Stimulated activated CD4-positive, alpha-beta T cell treated with anti-CD3 and anti-CD28 coated beads, Interleukin-4, amount 100 ng/mL, for 24 hours (primary cell): ENCODE data around the gene CEBPZ.
"Not testable (repeated sequence)": the region's sequence is repeated elsewhere in the genome, so short reads cannot be mapped to it uniquely, and the experiment has no call there.

Experiments
- DNase-seq: peaks from one replicate; pipeline ENCODE4 v3.0.0-alpha.2; 2020

The CEBPZ gene

DNA sequence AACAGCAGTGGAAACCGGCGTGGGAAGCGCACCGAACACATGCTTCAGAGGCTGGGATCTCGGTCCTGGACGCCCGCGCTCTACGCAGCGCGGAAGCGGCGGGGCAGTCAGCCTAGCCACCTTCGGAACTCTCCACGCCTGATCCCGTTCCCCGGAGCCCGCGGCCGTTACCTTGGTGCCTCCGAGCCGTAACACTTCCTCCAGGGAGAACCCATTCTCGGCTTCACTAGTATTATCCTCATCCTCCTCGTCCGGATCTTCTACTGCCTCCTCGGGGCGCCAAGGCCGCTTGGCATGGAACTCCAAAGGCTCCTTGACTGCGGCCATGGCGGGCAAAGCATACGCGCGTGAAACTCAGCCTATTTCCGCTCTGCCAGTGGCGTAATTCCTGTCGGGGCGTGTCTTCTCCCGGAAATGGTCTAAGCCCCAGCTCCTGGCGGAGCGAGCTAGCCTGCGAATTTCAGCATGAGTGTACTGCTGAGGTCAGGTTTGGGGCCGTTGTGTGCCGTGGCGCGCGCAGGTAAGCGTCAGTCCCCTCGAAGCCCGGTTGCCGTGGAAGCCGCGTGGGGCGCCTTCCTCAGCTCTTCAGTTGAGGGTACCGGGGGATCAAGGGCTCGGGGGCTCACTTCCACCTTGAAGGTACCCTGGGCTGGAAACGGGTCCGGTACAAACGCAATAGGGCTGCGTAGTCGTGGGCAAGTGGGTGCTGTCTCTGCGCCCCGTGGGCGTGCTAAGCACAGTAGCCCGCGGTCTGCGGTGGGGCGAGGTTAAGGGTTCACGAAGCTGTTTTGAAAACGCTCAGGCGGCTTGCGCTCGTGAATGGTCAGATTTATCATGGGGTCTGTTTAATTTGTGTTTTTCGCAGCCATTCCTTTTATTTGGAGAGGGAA is at the start of gene CEBPZ, which contains the start of gene NDUFAF7:
CEBPZ (minus strand) TSS at position 356 of the 890 bp plus-strand sequence; CDS start at position 327, 29 bp downstream.
NDUFAF7 (plus strand) TSS at position 418 of the 890 bp plus-strand sequence; CDS start at position 466, 48 bp downstream.
- peak; percentile 92 for DNase-seq

DNA sequence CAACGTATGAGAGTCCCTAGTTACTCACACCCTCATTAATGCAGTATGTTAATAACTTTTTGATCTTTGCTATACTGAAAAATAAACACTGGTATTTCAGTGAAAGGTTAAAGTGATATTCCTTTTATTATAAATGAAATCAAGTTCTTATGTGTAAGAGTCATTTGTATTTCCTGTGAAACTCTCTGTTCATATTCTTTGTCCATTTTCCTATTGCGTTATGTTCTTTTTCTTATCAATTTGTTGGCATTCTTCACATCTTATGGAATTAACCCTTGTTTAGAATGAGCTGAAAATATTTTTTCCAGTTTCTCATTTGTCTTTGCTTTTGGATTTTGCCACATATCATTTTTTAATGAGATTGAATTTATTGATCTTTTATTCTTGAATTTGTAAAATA is 44.9 kb upstream of the CEBPZ start:
- no peak for DNase-seq

GRCh38 chr2:37274359-37274965 is 43.1 kb upstream of the CEBPZ start:
- DNase-seq, result no peak

DNA sequence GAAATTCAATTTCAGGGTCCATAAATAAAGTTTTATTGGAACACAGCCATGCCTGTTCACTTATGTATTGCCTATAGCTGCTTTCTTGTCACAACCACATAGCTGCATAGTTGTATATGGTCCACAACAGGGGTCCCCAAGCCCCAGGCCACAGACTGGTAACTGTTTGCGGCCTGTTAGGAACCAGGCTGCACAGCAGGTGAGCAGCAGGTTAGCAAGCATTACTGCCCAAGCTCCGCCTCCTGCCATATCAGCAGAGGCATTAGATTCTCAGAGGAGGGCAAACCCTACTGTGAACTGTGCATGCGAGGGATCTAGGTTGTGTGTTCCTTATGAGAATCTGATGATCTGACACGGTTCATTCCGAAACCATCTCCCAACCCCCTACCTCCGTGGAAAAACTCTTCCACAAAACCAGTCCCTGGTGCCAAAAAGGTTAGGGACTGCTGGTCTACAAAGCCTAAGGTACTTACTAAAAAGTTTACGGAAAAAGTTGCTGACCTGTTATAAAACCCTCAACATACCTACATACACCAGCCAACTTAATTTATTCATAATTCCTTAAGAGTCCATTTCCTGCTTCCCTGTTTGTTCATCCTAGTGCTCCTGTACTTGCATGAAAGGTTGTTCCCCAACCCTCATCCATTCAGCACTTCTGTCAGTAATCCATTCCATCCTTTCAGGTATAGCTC is 40.1 kb upstream of the CEBPZ start:
- no peak for DNase-seq

DNA sequence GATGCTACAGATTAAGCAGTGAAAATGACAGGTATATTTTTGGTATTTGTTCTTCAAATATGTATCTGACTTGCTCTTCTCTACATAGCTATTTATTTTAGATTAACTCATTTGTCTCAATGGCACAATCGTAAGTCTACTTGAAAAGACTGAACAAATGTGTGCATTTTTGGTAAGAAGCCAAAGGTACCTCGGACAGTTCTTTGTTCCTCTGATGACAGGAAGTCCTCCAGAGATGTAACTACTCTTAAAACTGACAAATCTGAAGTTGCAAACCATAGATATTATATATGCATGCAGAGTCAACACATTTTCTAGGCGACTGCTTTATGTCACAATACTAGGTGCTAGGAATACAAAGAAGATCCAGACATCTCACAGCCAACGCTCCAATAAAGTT is 36.7 kb upstream of the CEBPZ start:
- no peak for DNase-seq

DNA sequence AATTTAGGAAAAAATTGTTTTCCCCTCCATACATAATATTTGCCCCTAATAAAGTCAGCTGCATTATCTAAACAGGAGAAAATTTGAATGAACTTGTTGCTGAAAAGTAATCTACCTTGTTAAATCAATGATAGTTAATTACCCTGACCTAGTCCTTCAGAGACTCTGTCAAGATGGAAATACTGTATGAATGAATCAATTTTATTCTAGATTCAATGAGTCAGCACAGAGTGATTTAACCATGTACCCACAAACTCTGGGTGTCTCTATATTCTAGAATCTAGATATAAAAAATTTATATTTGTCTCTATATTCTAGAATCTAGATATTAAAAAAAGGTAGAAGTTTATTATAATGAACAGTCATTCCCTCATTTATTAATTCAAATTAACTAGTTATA is 36.3 kb upstream of the CEBPZ start:
- DNase-seq, result no peak

- no peak for DNase-seq
These were observed 32.4 kb upstream of the CEBPZ start for GRCh38 chr2:37263839-37264238.

DNA sequence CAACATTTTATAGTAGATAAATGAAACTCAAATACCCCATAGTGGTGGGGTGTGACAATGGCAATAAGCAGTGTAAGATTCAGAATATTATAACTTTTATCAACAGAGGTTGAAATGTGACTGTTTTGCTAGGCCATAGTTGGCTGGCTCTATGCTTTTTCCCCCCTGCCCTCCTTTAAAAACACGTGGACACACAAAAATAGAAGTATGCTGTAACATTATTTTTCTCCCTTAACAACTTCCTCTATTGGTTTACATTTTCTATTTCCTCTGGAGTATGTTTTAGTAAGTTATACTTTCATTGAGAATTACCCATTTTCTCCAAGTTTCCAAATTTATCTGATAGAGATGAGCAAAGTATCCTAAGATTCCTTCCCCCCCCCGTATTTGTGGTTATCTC is 31.1 kb upstream of the CEBPZ start:
- DNase-seq, result no peak

DNA sequence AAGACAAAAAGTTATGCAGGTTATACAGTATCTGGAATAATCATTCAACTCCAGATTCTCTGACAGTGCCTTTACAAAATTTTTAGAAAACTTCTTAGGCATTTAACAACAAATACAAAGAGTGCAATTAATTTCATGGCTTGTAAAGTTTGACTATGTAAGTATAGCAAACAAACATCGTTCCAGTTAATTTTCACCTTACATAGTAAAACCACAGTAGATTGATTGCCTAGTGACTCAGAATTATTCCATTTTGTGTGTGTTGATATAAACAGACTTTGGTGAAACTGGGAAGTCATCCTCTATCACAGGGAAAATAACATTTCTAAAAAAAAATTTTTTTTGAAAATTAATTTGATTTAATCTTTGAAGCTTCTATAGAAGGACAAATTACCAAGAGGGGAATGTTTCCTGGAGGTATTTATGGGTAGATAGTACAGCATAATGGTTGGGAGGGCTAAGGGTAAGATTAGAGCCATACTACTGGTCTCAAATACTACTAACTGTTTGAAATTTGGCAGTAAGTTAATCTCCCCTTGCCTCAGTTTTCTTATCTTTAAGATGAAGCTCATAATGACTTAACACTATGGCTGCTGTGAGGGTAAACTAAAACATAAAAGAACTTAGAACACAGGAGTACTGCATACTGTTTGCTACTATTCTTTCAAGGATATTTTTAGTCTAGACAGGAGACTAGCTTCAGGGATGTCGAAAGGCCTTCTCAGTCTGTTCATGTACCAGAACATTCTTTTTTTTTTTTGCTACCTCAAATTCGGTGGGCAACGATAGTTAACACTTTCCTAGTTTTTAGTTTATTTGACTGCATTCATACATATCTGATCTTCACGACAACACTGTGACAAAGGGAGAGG is 19.7 kb upstream of the CEBPZ start:
- no peak for DNase-seq

DNA sequence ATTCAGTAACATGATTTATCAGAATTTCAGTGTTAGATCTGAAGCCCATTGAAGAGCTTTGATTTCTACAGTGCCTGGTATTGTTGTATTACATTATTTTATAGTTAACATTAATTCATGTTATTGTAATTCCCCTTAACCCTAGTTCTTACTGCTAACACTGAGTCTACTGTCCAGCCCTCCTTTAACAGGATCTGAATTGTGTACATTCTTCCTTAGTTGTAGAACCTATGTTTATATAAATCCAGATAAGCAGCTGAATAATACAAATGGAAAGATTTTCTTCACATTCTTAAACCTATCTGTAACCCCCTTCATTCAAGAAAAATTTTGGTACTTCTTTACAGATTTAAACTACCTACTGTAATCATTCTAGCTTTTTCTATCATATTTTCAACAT is 14.8 kb upstream of the CEBPZ start:
- DNase-seq, result no peak

- DNase-seq, result no peak
These were observed 13.4 kb upstream of the CEBPZ start for GRCh38 chr2:37244755-37245154.

- no peak for DNase-seq
These were observed 12.6 kb upstream of the CEBPZ start for GRCh38 chr2:37244017-37244416.

- no peak for DNase-seq
These were observed 12.0 kb upstream of the CEBPZ start for GRCh38 chr2:37243435-37243834.

DNA sequence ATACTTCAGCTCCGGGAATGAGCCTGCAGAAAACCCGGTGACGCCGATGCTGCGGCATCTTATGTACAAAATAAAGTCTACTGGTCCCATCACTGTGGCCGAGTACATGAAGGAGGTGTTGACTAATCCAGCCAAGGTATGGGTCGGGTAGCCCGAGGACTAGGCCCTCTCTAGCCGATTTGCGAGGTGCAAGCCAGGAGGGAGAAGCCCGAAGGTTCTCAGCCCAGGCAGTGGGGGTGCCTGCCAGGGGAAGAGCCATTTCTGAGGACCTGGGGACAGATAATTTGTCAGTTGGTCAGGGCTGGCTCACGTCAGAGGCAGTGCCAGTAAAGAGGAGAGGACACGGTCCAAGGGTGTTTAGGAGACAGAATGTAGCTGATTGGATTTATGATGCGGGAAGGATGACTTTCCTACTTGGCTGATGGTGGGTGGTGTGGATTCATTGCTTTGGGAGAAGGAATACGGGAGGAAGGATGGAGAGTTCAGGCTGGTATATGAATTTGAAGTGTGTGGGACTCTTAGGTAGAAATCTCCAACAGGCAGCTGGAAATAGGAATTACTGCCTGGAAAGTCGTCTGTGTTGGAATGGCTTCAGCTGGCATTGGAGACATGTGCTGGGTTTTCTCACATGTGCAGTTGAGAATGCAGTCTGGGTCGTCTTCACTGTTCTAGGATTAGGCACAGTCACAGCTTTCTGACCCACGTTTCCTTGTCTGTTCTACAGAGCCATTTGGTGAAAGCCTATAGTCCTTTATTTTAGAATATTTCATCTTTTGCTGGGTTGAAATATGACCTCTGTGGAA is 936 bp upstream of the CEBPZ start:
- DNase-seq, result no peak

- no peak for DNase-seq
These were observed 815 bp downstream of the CEBPZ start for GRCh38 chr2:37230581-37230980.

- no peak for DNase-seq
These were observed 2.6 kb downstream of the CEBPZ start for GRCh38 chr2:37228788-37229187.

DNA sequence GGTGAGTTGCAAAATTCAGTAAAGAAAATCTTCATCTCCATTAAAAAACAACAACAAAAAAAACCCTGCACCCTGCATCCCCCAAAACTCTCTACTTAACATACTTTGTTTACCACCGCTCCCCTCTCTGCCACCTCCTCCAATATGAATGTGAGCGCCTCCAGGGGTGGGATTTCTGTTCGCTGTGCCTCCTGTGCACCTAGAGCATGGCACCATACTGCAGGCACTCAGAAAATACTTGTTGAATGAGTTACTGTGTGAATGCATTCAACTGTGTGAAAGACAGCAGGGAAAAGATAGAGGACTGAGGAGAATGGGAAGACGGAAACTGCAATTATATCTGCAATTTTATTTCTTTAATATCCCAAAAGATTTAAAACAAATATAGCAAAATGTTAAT is 4.5 kb downstream of the CEBPZ start:
- no peak for DNase-seq

DNA sequence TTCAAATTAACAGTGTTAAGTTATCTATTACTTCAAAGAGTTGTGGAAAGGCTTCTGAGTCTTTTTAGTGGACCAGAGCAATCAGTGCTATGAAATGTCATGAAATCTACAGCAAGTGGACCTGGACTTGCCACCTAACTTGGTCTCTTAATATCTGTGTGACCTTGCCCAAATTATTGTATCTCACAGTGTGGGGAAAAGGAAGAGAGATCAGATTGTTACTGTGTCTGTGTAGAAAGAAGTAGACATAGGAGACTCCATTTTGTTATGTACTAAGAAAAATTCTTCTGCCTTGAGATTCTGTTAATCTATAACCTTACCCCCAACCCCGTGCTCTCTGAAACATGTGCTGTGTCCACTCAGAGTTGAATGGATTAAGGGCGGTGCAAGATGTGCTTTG is 6.3 kb downstream of the CEBPZ start:
- not testable (repeated sequence) for DNase-seq

DNA sequence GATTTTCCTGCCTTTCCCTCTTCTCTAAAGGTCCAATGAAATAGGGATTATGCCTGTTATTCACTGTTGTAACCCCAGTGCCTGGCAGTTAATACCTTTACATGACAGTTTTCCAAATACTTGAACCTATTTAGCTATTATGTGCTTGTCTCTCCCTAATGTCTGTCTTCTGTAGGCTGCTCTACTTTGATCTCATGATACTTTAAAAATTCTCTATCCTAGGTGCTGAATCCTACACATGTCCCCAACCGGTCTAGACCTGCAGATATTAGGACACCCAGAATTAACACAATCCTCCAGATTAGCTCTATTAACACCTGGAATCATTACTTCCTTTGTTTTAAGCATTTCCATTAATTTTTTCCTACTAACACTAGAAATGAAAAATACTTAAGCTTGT is 7.3 kb downstream of the CEBPZ start:
- no peak for DNase-seq

GRCh38 chr2:37223131-37223530 is 8.3 kb downstream of the CEBPZ start:
- DNase-seq, result no peak

GRCh38 chr2:37219046-37219445 is 12.3 kb downstream of the CEBPZ start:
- DNase-seq, result no peak

- DNase-seq, result no peak
These were observed 16.1 kb downstream of the CEBPZ start for GRCh38 chr2:37215250-37215649.
